HG03135 (cell line): ENCODE results near the gene SLC44A4.
"Not testable (repeated sequence)": the region's sequence is repeated elsewhere in the genome, so short reads cannot be mapped to it uniquely, and the experiment has no call there.

Experiments used
- ATAC-seq: cut with Tn5 transposase; IDR thresholded peaks from one replicate; pipeline ENCODE4 v1.9.1; 2021; ENCODE audit warnings: mild to moderate bottlenecking, moderate library complexity; ENCODE audit not compliant: unreplicated experiment

Gene SLC44A4

DNA sequence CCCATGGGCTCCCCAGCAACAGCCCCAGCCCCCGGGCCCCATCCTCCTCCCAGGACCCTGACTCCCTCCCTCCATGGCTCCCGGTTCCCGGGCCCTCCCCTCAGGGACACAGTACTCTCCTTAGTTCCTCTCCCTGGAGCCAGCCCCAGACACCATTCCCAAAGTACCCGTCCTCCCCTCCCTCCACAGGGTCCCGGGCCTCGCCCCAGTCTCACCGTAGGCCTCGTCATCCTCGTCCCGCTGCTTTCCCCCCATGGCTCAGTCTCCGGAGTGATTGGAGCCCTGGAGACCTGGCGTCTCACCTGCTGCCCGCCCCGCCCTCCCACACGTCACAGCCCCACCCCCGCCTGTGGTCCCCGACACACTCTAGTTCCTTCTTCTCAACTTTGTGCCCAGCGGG lies at the start of gene SLC44A4:
Gene SLC44A4, minus strand, starts transcription at position 272 of the 400 bp plus-strand sequence. Its CDS starts 17 bp downstream, at position 255.
- ATAC-seq: no peak

DNA sequence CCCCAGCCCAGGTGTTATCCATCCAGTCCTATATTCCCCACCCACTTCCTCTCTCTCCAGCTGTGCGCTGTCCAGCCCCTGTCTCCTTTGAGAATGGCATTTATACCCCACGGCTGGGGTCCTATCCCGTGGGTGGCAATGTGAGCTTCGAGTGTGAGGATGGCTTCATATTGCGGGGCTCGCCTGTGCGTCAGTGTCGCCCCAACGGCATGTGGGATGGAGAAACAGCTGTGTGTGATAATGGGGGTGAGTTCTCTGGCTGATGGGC lies 49.8 kb upstream of the SLC44A4 start:
- no peak for ATAC-seq

DNA sequence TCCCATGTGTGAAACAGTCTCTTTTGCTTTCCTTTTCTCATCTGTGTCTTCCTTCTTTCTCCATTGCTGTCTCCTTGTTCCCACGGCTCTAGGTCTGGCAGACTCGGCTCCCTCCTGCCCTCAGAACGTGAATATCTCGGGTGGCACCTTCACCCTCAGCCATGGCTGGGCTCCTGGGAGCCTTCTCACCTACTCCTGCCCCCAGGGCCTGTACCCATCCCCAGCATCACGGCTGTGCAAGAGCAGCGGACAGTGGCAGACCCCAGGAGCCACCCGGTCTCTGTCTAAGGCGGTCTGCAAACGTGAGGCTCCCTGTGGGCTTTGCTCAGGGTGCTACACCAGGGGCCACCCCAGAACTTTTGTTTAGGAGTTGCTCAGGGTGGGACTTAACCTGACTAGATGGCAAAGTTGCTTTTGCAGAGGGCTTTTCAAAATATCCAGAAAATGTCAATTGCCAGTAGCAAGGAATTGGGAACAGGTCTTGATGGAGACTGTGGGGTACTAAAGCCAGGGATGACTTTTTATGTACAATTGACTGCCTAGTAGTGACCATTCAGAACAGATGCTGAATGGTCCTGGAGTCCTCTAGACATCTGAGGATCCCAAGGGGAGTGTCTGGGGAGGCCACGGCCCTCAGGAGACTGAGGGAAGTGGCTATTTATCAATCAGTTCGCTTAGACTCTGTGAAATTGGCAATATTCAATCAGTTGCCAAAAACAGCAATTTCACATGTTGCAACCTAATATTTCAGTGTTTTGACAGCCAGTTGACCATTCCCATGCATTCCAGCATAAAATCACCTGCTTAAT lies 49.3 kb upstream of the SLC44A4 start:
- ATAC-seq: no peak

DNA sequence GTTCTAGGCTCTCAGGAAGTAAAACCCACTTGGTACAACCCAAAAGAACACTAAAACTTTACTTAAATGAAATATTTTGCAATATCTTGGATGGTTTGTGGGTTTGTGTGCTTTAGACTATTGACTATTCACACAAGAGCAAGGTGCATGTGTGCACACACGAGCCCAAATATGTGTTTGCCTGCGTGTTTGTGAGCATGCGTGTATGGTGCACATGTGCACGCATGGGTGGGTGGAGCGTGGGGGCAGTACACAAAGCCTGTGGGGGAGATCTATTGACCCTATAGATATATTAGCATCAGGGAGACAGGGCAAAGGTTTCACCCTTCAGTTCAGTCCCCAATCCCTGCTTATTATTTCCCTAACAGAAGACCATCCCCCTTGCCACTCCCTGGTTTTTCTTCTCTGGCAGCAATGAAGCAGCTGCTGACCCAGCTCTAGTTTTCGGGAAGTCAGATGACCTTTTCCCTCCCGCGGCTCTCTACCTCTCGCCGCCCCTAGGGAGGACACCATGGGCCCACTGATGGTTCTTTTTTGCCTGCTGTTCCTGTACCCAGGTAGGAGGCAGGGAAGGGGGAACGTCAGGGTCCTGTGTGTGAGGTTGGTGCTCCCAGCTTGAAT lies 48.6 kb upstream of the SLC44A4 start, which contains the start of gene C2:
Gene C2, plus strand, starts transcription at position 476 of the 621 bp plus-strand sequence. Its CDS starts 36 bp downstream, at position 512.
- no peak for ATAC-seq

DNA sequence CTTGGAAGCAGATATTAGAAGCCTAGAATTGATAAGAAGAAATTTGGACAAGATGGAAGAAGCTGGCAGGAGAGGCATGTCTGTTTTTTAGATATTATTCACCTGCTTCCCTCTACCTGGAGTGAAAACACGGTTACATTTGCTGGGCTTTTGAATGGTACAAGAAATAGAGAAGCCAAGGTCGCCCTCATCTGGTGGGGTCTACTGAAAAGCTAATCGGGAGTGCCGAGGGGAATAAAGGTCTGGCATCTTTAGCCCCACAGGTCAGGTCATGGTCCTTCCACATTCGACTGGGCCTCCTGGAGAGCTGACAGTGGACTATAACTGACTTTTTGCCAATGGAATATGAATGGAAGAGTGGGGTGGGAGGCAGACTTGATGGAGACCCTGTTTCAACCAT lies 44.1 kb upstream of the SLC44A4 start:
- ATAC-seq: no peak

DNA sequence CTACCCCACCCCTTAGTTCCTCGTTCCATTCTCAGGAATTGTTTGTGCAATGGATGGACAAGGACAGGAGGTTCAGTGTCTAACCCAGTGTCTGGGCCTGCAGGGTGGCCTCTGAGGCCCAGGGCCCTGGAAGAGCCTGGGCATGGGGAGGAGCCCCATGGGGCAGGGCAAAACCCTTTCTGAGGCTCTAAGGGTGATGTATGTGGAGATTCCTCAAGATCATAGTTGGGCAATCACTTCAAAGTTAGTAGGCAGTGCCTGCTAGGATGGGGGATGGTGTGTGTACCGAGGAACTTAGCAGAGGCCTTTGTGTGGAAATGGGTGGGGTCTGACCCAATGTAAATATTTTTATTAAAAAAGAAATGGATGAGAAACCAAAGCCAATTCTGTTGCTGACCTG lies 42.0 kb upstream of the SLC44A4 start:
- no peak for ATAC-seq

DNA sequence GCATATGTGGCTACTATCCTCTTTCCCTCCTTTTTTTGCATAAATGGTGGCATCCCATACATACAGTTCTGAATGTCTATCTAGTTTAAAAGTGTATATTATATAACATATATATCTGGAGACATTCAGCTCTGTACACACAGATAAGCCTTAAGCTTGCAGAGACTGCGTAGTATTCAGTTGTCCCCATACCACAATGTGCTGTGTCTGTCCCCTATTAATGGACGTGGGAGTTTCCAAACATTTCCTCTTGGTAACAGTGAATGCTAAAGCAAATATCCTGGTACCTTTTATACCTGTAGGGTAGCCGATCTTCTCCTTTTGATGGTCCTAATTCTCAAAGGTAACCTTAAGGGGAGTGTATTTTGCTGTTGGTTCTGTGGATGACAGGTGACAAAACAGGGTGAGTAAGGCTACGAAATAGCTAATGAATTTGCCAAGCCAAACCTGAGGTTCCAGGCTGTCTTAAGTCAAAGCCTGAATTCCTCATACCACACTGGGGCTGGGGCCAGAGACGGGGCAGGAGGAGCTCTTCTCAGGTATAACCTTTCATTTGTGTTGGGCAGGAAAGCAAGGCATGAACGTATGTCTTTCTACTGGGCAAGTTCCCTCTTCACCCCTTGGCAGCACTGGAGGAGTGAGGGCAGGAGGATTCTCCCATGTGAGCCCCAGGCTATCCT lies 41.0 kb upstream of the SLC44A4 start:
- no peak for ATAC-seq

DNA sequence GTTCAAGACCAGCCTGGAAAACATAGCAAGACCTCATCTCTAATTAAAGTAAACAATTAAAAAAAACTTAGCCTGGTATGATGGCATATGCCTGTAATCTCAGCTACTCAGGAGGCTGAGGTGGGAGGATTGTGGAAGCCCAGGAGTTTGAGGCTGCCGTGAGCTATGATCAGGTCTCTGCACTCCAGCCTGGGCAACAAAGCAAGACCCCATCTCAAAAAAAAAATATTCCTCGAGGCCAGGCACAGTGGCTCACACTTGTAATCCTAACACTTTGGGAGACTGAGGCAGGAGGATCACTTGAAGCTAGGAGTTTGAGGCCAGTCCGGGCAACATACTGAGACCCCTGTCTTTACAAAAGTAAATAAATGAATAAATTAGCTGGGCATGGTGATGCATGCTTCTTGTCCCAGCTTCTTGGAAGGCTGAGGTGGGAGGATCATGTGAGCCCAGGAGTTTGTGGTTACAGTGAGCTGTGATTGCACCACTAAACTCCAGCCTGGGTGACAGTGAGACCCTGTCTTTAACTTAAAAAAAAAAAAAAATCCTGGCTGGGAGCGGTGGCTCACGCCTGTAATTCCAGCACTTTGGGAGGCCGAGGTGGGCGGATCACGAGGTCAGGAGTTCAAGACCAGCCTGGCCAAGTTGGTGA lies 39.4 kb upstream of the SLC44A4 start:
- no peak for ATAC-seq

DNA sequence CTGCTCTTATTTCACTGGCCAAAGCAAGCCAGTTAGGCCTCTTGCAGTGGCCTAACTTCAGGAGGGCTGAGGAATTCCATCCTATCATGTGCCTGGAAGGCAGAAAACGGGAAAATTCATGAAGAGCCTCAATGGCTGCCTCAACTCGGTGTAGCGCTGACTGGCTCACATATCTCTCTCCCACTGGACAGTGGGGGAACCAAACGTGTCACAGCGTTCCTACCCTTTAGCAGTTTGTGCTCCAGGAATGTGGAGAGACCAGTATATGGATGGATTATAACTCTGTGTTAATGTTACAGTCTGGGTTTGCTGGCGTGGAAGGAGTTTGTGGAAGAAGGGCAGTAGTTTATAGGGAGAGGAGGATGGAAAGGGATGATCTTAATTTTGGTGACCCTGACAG lies 37.0 kb upstream of the SLC44A4 start:
- no peak for ATAC-seq

DNA sequence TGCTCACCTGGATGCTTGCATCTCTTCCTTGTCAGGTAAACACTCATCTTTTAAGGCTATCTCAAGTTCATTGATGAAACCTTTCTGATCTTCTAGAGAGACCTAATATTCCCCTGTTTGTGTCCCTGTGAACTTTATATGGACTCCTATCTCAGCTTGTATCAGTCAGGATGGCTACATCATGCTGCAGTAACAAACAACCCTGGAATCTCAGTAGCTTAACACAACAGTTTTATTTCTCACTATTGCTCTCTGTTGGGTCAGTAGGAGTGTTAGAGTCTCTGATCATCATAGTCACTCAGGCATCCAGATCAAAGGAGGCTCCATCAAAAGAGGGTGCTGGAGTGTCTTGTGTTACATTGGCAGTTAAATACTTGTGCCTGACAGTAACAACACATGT lies 36.6 kb upstream of the SLC44A4 start:
- no peak for ATAC-seq

DNA sequence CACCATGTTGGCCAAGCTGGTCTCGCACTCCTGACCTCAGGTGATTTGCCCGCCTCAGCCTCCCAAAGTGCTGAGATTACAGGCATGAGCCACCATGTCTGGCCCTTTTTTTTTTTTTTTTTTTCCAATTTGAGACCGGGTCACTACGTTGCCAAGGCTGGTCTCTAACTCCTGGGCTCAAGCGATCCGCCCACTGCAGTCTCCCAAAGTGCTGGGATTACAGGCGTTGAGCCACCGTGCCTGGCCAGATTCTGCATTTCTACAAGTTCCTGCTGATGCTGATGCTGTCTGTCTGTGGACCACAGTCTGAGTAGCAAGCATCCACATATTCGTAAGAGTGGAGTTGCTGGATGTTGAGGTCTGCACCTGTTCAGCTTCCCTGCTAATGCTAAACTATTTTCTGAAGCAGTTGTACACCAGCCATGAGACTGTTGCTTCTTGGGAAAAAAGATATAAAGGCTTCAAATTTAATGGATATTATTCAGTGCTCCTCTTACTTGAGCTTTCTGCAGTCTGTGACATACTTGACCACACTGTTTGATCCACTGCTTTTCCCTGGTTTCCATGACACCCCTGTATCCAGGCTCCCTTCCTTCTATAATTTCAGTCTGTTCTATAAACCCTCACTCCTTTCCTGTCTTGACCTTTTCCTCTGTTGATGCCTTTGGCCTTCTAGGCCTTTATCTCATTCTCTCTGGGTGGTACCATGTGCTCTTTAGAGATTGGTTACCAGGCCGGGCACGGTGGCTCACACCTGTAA lies 33.2 kb upstream of the SLC44A4 start:
- ATAC-seq: no peak

DNA sequence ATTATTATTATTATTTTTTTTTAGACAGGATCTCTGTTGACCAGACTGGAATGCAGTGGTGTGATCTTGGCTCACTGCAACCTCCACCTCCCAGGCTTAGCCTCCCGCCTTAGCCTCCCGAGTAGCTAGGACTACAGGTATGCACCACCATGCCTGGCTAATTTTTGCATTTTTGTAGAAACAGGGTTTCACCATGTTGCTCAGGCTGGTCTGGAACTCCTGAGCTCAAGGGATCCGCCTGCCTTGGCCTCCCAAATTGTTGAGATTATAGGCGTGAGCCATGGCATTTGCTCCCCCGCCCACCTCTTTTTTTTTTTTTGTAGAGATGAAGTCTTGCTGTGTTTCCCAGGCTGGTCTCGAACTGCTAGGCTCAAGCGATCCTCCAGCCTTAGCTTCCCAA lies 30.5 kb upstream of the SLC44A4 start:
- ATAC-seq: not testable (repeated sequence)

DNA sequence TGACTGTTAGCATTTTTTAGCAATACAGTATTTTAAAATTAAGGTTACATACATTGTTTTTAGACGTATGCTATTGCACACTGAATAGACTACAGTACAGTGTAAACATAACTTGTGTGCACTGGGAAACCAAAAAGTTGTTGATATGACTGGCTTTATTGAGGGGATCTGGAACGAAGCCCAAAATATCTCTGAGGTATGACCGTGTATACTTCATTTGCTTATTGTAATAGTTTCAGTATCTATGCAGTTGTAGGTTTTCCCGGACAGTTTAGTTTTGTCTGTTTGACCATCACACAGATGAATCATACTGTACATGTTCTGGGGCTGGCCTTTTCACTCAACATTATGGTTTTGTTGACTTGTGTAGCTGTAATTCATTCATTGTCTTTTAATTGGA lies 30.0 kb upstream of the SLC44A4 start:
- peak; percentile 70 for ATAC-seq

DNA sequence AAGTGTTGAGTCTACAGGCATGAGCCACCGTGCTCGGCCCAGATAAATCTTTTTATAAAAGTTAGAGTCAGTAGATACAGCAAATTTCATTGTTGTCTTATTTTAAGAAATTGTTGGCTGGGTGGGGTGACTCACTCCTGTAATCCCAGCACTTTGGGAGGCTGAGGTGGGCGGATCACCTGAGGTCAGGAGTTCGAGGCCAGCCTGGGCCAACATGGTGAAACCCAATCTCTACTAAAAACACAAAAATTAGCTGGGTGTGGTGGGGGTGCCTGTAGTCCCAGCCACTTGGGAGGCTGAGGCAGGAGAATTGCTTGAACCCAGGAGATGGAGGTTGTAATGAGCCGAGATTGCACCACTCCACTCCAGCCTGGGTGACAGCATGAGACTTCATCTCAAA lies 29.5 kb upstream of the SLC44A4 start:
- not testable (repeated sequence) for ATAC-seq

DNA sequence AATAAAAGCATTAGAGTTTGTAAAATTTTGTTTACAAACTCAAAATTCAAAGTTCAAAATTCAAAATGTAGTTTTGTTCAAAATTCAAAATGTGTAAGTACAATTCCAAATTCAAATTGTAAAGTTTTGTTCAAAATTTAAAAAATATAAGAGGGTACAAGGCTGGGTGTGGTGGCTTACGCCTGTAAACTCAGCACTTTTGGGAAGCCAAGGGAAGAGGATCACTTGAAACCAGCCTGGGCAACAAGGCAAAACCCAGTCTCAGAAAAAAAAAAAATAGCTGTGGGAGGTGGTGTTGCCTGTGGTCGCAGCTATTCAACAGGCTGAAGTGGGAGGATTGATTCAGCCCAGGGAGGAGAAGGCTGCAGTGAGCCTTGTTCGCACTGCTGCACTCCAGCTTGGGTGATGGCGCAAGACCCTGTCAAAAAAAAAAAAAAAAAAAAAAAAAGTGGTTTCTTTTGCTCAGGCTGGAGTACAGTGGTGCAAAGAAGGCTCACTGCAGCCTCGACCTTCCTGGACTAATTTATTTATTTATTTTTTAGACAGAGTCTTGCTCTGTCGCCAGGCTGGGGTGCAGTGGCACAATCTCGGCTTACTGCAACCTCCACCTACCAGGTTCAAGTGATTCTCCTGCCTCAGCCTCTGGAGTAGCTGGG lies 28.5 kb upstream of the SLC44A4 start:
- ATAC-seq: no peak

DNA sequence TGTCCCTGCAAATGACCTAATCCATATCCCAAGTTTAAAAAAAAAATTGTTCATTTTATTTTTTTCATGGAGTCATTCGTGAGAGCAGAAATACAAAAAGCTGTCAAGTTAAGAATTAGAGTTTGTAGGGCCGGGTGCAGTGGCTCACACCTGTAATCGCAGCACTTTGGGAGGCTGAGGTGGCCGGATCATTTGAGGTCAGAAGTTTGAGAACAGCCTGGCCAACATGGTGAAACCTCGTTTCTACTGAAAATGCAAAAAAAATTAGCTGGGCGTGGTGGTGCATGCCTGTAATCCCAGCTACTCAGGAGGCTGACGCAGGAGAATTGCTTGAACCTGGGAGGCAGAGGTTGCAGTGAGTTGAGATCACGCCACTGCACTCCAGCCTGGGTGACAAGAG lies 27.9 kb upstream of the SLC44A4 start:
- ATAC-seq: not testable (repeated sequence)

DNA sequence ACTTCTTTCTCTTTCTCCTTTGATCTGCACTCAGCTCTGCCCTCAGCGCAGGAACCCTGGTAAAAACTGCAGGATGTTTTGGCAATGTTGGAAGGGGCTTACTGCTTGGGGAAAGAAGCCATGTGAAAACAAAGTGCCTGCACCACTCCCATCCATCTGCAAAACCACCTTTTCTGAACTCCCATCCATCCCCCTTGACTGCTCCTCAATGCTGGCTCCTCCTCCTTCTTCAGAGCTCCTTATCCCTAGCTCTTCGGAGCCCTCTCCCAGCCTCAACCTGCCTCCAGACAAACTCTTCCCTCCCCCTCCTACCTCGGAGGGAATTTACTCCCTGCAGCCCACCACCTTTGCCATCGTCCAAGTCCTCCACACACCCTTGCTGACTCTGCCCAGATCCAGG lies 27.3 kb upstream of the SLC44A4 start:
- ATAC-seq: no peak

DNA sequence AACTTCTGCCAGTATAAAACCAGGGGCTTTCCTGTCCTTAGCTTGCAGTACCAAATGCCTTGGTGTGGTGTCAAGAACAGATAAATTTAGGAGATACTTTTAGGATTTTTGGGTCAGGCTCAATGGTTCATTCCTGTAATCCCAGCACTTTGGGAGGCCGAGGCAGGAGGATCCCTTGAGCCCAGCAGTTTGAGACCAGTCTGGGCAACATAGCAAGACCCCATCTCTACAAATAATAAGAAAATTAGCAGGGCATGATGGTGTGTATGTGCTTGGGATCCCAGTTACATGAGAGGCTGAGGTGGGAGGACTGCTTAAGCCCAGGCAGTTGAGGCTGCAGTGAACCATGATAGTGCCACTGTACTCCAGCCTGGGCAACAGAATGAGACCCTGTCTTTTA lies 26.2 kb upstream of the SLC44A4 start:
- ATAC-seq: no peak

DNA sequence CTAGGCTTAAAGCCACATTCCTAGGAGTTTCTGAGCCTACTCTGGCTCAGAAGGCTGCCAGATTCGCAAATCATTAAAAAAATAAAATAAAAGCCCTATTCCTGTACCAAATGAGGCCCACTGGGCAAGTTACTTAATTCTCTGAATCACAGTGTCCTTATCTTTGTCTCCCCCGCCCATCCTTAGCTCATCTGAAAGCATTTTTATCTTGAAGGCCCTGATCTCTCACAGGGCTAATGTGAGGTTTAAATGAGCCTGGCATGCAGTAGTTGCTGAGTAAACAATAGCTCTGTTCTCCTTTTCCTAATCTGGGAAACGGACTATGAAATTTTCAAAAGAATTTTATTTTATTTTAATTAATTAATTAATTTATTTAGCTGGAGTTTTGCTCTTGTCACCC lies 25.2 kb upstream of the SLC44A4 start:
- no peak for ATAC-seq

DNA sequence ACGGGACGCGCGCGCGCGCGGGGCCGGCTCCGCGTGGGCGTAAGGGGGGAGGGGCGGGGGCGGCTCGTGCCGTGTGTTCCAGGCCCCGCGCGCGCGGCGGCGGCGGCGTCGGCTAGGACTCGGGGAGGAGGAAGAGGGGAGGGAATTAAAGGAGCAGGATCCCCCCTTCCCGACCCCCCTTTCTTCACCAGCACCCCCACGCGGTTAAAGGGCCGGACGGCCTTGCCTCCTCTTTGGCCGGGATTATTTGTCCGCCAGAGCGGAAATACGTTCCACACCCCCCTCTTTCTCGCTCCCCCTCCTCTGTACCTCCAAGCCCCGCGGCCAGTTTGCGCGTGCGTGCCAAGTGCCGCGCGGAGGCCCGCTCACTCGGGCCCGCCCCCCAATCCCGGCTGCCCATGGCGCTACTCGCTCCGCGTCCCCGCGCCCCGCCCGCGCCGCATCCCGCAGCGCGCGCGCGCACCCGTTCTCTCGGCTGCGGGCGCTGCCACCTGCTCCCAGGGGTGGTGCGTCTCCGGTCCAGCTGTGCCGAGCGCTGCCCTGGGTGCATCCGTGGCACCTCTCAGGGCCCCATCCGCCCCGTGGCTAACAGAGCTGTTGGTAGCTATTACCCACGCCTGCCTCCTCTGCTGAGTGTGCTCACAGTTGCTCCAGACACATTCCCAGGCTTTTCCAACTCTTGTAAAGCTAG lies 23.3 kb upstream of the SLC44A4 start, which contains the start of gene ZBTB12:
Gene ZBTB12, minus strand, starts transcription at position 134 of the 691 bp plus-strand sequence. CDS start 781 bp downstream, outside the sequence.
- no peak for ATAC-seq
